T-helper 2 cell treated with Interferon-gamma antibody and Interleukin-4, amounts not matched to agents 100 ng/mL and 5 ng/mL, for 36 hours (primary cell): ENCODE measurements around the gene TSEN2. TPM values are rescaled to one million over a fixed set of nuclear protein-coding genes. Genes with fewer than 3 reads are reported as not detected.

Source experiments
- intact Hi-C: fragments of 100-400 bp; cut with micrococcal nuclease; formaldehyde crosslinking; loops from one replicate; pipeline ENCODE4 v1.15.1; 2023
- total RNA-seq: library from RNA; stranded (reverse); gene quantifications from 2 replicates; pipeline ENCODE4 v1.2.3, GENCODE V29; 2022

The TSEN2 gene
- total RNA-seq, 1 donor from 2014 or later = 13.9 TPM

DNA sequence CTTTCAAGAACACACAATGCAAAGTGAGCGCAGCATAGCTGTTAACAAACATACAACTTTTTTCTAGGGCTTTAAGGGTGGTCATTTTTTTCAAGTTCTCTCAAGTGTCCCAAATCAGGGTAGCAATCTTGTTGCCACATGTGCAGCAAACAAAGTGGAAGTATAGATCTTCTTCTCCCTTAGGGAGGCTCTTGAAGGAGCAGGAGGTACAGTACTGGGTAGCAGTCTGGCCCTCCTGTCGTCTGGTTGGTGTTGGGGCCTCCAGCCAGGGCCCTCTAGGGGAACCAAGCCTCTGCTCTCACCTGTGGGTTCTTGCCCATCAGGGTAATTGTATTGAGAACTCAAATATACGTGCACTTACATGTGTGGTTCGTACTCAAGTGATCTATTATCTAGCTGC, 98.5 kb downstream of the TSEN2 start:
- intact Hi-C loops = no loop called here

Other genes with a start within 250 kb of the TSEN2 start
- 1.2 and 1.7 TPM in 2 replicates for gene PPARG, start 195.4 kb upstream of the TSEN2 start, total RNA-seq
- gene MKRN2OS, start 61.0 kb downstream of the TSEN2 start, total RNA-seq = not detected in 2 replicates
- gene MKRN2, start 72.6 kb downstream of the TSEN2 start, total RNA-seq = 20.6 and 21.7 TPM in 2 replicates
- gene RAF1, start 179.6 kb downstream of the TSEN2 start, total RNA-seq = 91.0 and 93.0 TPM in 2 replicates